SK-N-SH (cell line): ENCODE measurements around the gene ERC1. TPM values are rescaled to one million over a fixed set of nuclear protein-coding genes. Genes with fewer than 3 reads are reported as not detected.

ENCODE experiments used
- CTCF ChIA-PET: fragments of 300-600, 350-600 bp; formaldehyde crosslinking; extraction: SDS; loops from one replicate; lab custom pipeline; 2021; lab: Yijun Ruan, JAX
- POLR2A ChIA-PET: fragments of 350-600 bp; sonication (Branson Sonifier 250); formaldehyde crosslinking; extraction: SDS; loops from one replicate; lab custom pipeline; 2020; ENCODE audit warnings: antibody characterized with exemption, inconsistent platforms; lab: Yijun Ruan, JAX
- DNase-seq: peaks from one replicate; pipeline ENCODE4 v3.0.0; 2012
- H2AFZ ChIP-seq: fragments of 200-600 bp; sonication (generic); 2 replicates; pipeline ENCODE4 v1.8.1; 2016; ENCODE audit warnings: antibody characterized with exemption, mild to moderate bottlenecking, low read depth
- H3F3A ChIP-seq: fragments of 200-600 bp; sonication (generic); replicated peaks from 2 replicates; pipeline ENCODE3; 2016; ENCODE audit warnings: antibody characterized with exemption, mild to moderate bottlenecking; ENCODE audit not compliant: insufficient read depth
- H3K27ac ChIP-seq, 2 experiments: fragments of 200-500 bp in 1 of 2; fragments of 200-600 bp in 1 of 2; sonication (Bioruptor generic) in 1 of 2; sonication (generic), shearing (Covaris generic) in 1 of 2; 2 replicates each; pipeline versions ENCODE4 v1.5.1 to v1.6.1; 2014 to 2016; ENCODE audit warnings: low read depth in 2 of 2, inconsistent platforms in 1 of 2, low read length in 1 of 2, mild to moderate bottlenecking in 1 of 2, mixed read lengths in 1 of 2
- H3K27me3 ChIP-seq: fragments of 200-600 bp; sonication (generic), shearing (Covaris generic); 2 replicates; pipeline ENCODE4 v1.6.1; 2016; ENCODE audit warnings: mixed run types; ENCODE audit not compliant: insufficient read depth
- H3K36me3 ChIP-seq, 2 experiments: fragments of 200-500 bp in 1 of 2; fragments of 200-600 bp in 1 of 2; sonication (Bioruptor generic) in 1 of 2; sonication (generic) in 1 of 2; replicated peaks in 1 of 2; 2 replicates each; pipeline versions ENCODE3 to v1.5.1; 2014 to 2016; ENCODE audit warnings: low read length in 1 of 2, mild to moderate bottlenecking in 1 of 2; ENCODE audit not compliant: insufficient read depth in 2 of 2, control insufficient read depth in 1 of 2
- H3K4me1 ChIP-seq, 2 experiments: fragments of 200-500 bp in 1 of 2; fragments of 200-600 bp in 1 of 2; sonication (Bioruptor generic) in 1 of 2; sonication (generic), shearing (Covaris generic) in 1 of 2; 2 replicates each; pipeline versions ENCODE4 v1.5.1 to v1.6.1; 2014 to 2016; ENCODE audit warnings: low read depth in 1 of 2, low read length in 1 of 2, mixed run types in 1 of 2; ENCODE audit not compliant: insufficient read depth in 2 of 2, control insufficient read depth in 1 of 2
- H3K4me2 ChIP-seq: fragments of 200-600 bp; sonication (generic), shearing (Covaris generic); 2 replicates; pipeline ENCODE4 v1.6.1; 2017; ENCODE audit warnings: mixed run types
- H3K4me3 ChIP-seq, 2 experiments: fragments of 200-500 bp in 1 of 2; fragments of 200-600 bp in 1 of 2; sonication (Bioruptor generic) in 1 of 2; sonication (generic), shearing (Covaris generic) in 1 of 2; 2 replicates each; pipeline versions ENCODE4 v1.5.1 to v1.8.1; 2014 to 2016; ENCODE audit warnings: low read depth in 2 of 2, inconsistent platforms in 1 of 2, low read length in 1 of 2, mild to moderate bottlenecking in 1 of 2, mixed read lengths in 1 of 2, moderate library complexity in 1 of 2
- H3K79me2 ChIP-seq: fragments of 200-600 bp; sonication (generic); 2 replicates; pipeline ENCODE4 v1.8.1; 2017; ENCODE audit warnings: mild to moderate bottlenecking; ENCODE audit not compliant: insufficient read depth
- H3K9ac ChIP-seq: fragments of 200-600 bp; sonication (generic); 2 replicates; pipeline ENCODE4 v1.6.1; 2017; ENCODE audit warnings: mixed run types
- H3K9me2 ChIP-seq: fragments of 200-600 bp; sonication (generic); 2 replicates; pipeline ENCODE4 v1.6.1; 2017; ENCODE audit warnings: mixed run types
- H3K9me3 ChIP-seq: fragments of 200-600 bp; sonication (generic); 2 replicates; pipeline ENCODE4 v1.6.1; 2017; ENCODE audit warnings: mixed run types, mild to moderate bottlenecking, moderate library complexity
- H4K20me1 ChIP-seq: fragments of 200-600 bp; sonication (generic); 2 replicates; pipeline ENCODE4 v1.6.1; 2017; ENCODE audit warnings: mild to moderate bottlenecking, mixed run types; ENCODE audit not compliant: insufficient read depth
- CHD2 ChIP-seq: fragments of 150-350 bp; IDR thresholded peaks from 2 replicates; pipeline ENCODE4 v1.6.1; 2018; ENCODE audit warnings: low read length; ENCODE audit not compliant: partially characterized antibody
- EP300 ChIP-seq, 2 experiments: IDR thresholded peaks; 2 replicates each; pipeline versions ENCODE4 v1.4.0 to v1.6.1; 2012; ENCODE audit warnings: borderline replicate concordance in 1 of 2, low read depth in 1 of 2, low read length in 1 of 2
- FOXJ3 ChIP-seq: sonication (generic); formaldehyde crosslinking; IDR thresholded peaks from 2 replicates; pipeline ENCODE4 v1.5.1; 2020; ENCODE audit warnings: mild to moderate bottlenecking, missing genetic modification reagents
- FOXM1 ChIP-seq: IDR thresholded peaks from 2 replicates; pipeline ENCODE4 v1.4.0; 2012; ENCODE audit warnings: low read depth, mild to moderate bottlenecking
- GATA2 ChIP-seq: sonication (generic); formaldehyde crosslinking; IDR thresholded peaks from 2 replicates; pipeline ENCODE4 v1.5.0; 2020; ENCODE audit warnings: mild to moderate bottlenecking, missing genetic modification reagents
- NFIC ChIP-seq: IDR thresholded peaks from 2 replicates; pipeline ENCODE4 v1.4.0; 2012; ENCODE audit warnings: borderline replicate concordance
- RXRA ChIP-seq: IDR thresholded peaks from 2 replicates; pipeline ENCODE4 v1.4.0; 2012; ENCODE audit warnings: low read depth, mild to moderate bottlenecking, borderline replicate concordance
- SIN3A ChIP-seq: IDR thresholded peaks from 2 replicates; pipeline ENCODE4 v1.6.1; 2012; ENCODE audit warnings: low read depth, mild to moderate bottlenecking, low read length, moderate library complexity, borderline replicate concordance
- TEAD4 ChIP-seq: IDR thresholded peaks from 2 replicates; pipeline ENCODE4 v1.4.0; 2012; ENCODE audit warnings: mild to moderate bottlenecking, borderline replicate concordance; ENCODE audit not compliant: insufficient read depth
- YY1 ChIP-seq: IDR thresholded peaks from 2 replicates; pipeline ENCODE4 v1.4.0; 2012; ENCODE audit warnings: low read depth, mild to moderate bottlenecking
- WGBS: methylation state at CpG from one replicate; pipeline ENCODE4 v1.1.6; 2017; ENCODE audit warnings: low lambda C conversion rate; 5-methylcytosine and 5-hydroxymethylcytosine counted together
- polyA plus RNA-seq, 3 experiments: library from polyadenylated mRNA; depleted of rRNA; stranded (reverse); fragments of >200 nt; gene quantifications; 2 replicates each; pipeline ENCODE4 v1.2.3, GENCODE V29; 2012
- TF ChIP-seq, protein P1 (sequence below): IDR thresholded peaks from 2 replicates; pipeline ENCODE4 v1.4.0; 2012; ENCODE audit warnings: low read depth, borderline replicate concordance
- TF ChIP-seq, protein P2 (sequence below): fragments of 200-600 bp; sonication (generic); IDR thresholded peaks from 2 replicates; pipeline ENCODE4 v1.6.1; 2017; ENCODE audit warnings: antibody characterized with exemption, mild to moderate bottlenecking, moderate library complexity
- TF ChIP-seq, protein P3 (sequence below): IDR thresholded peaks from 2 replicates; pipeline ENCODE4; 2012
- TF ChIP-seq, protein P4 (sequence below): IDR thresholded peaks from 2 replicates; pipeline ENCODE4 v1.4.0; 2012; ENCODE audit warnings: low read depth

The ERC1 gene
- polyA plus RNA-seq, 1 of the 3 experiments (the other 2 are of a cell fraction) = 7.5 TPM

DNA sequence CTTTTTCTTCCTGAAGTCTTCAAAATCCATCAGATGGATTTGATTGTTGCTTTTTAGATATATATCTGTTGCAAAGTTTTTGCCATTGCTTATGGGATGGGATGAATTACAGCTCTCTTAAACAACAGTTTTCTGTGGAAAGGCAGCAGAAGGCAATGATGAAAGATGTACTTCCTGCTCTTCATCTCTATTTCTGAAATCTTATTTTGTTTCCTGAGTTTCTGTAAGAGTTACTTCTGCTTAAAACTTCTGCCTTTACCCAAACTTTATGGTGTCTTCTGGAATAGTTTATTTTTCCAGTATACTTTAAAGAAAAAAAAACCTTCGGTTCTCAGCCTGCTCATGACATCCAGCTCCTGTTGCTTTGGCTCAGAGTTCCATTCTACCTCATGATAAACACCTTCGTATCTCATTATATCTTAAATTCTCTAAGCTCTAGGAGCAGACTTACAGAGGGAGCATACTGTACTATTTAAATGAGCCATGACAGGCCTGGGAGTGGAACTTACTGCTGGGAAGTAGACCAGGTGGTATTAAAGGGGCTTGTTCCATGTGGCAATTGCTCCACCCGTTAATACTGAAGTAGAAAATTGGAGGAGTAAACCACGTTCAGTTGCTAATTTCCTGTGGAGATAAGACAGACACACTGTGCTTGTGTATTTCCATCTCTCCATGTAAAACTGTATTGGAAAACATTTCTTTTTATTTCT is 314.9 kb downstream of the ERC1 start:
- H3K79me2 ChIP-seq = no peaks in the 10 kb centered on the region
- H3K9ac ChIP-seq = no peak overlapping the region
- DNase-seq = no peak
- peaks cover 14% of the 10 kb centered on the region for H3F3A ChIP-seq
- no peak overlapping the region for H3K4me3 ChIP-seq
- H3K36me3 ChIP-seq = peaks cover 0 to 13% of the 10 kb centered on the region in 2 experiments
- no peaks in the 10 kb centered on the region for H3K27me3 ChIP-seq
- no peaks in the 10 kb centered on the region for H4K20me1 ChIP-seq
- no peaks in the 10 kb centered on the region for H3K9me2 ChIP-seq
- POLR2A ChIA-PET = no interaction called here
- 85% methylated on average over 4 of the region's 4 CpGs for WGBS
- CTCF ChIA-PET = interaction anchor here (0.8 to 1.6 kb wide), 3 partner anchors 18 to 188 kb away, joined by 3 to 5 read pairs (median 3); no protein-coding TSS in a partner anchor
- no peak overlapping the region for H2AFZ ChIP-seq
- H3K4me1 ChIP-seq = no peaks in the 10 kb centered on the region; a peak in 2 of 4 replicates
- no peaks in the 10 kb centered on the region for H3K9me3 ChIP-seq
- no peak overlapping the region for H3K4me2 ChIP-seq
- TF ChIP-seq RXRA (no peak), GATA2 (CRISPR knock-in tag) (no peak), NFIC (no peak), SIN3A (no peak), TEAD4 (no peak), FOXJ3 (CRISPR knock-in tag) (no peak)
- TF ChIP-seq, protein P1, sequence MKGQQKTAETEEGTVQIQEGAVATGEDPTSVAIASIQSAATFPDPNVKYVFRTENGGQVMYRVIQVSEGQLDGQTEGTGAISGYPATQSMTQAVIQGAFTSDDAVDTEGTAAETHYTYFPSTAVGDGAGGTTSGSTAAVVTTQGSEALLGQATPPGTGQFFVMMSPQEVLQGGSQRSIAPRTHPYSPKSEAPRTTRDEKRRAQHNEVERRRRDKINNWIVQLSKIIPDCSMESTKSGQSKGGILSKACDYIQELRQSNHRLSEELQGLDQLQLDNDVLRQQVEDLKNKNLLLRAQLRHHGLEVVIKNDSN = no peak
- TF ChIP-seq, protein P2, sequence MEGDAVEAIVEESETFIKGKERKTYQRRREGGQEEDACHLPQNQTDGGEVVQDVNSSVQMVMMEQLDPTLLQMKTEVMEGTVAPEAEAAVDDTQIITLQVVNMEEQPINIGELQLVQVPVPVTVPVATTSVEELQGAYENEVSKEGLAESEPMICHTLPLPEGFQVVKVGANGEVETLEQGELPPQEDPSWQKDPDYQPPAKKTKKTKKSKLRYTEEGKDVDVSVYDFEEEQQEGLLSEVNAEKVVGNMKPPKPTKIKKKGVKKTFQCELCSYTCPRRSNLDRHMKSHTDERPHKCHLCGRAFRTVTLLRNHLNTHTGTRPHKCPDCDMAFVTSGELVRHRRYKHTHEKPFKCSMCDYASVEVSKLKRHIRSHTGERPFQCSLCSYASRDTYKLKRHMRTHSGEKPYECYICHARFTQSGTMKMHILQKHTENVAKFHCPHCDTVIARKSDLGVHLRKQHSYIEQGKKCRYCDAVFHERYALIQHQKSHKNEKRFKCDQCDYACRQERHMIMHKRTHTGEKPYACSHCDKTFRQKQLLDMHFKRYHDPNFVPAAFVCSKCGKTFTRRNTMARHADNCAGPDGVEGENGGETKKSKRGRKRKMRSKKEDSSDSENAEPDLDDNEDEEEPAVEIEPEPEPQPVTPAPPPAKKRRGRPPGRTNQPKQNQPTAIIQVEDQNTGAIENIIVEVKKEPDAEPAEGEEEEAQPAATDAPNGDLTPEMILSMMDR = no peak
- TF ChIP-seq, protein P3, sequence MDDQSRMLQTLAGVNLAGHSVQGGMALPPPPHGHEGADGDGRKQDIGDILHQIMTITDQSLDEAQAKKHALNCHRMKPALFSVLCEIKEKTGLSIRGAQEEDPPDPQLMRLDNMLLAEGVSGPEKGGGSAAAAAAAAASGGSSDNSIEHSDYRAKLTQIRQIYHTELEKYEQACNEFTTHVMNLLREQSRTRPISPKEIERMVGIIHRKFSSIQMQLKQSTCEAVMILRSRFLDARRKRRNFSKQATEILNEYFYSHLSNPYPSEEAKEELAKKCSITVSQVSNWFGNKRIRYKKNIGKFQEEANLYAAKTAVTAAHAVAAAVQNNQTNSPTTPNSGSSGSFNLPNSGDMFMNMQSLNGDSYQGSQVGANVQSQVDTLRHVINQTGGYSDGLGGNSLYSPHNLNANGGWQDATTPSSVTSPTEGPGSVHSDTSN = no peak
- H3K27ac ChIP-seq = no peak overlapping the region

DNA sequence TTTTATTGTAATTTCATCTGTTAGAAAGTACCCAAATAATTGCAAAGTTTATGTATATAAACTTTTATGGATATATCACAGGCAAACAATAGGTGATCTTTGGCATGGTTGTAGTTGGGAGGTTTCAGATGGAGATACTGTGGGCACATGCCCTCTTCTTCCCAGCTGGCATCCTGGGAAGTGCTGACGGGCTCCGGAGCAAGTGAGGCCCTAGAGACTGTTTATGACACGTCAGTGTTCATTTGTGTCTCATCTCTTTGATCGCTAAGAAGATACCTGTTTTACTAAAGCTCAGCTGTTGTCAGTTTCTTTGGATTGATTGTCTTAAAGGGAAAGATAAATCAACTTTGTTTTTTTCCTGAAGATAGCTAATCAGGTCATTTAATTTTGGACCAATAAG is 315.8 kb downstream of the ERC1 start:
- Histone ChIP-seq H4K20me1 (no peaks in the 10 kb centered on the region), H3K27ac (no peak overlapping the region), H3K4me1 (no peaks in the 10 kb centered on the region; a peak in 2 of 4 replicates), H3K4me3 (no peak overlapping the region), H2AFZ (no peak overlapping the region), H3K27me3 (no peaks in the 10 kb centered on the region), H3F3A (peaks cover 13% of the 10 kb centered on the region), H3K9me3 (no peaks in the 10 kb centered on the region), H3K79me2 (no peaks in the 10 kb centered on the region), H3K4me2 (no peak overlapping the region), H3K9me2 (no peaks in the 10 kb centered on the region), H3K9ac (no peak overlapping the region), H3K36me3 (peaks cover 0 to 12% of the 10 kb centered on the region in 2 experiments)
- CTCF ChIA-PET = interaction anchor here (0.8 to 1.3 kb wide), 4 partner anchors 12 to 78 kb away, joined by 3 read pairs; no protein-coding TSS in a partner anchor
- POLR2A ChIA-PET = no interaction called here
- 96% methylated on average over 4 of the region's 4 CpGs for WGBS
- DNase-seq = no peak
- TF ChIP-seq EP300 (IDR thresholded peaks at IDR 0.05; ENCODE audit: borderline replicate concordance in 1 of 2, low read depth in 1 of 2, low read length in 1 of 2) = no peak
- no peak for TF ChIP-seq TEAD4
- no peak for TF ChIP-seq YY1
- TF ChIP-seq CHD2 = no peak
- no peak for TF ChIP-seq FOXM1
- TF ChIP-seq, protein P4, sequence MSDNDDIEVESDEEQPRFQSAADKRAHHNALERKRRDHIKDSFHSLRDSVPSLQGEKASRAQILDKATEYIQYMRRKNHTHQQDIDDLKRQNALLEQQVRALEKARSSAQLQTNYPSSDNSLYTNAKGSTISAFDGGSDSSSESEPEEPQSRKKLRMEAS = no peak
